ENCODE results near the gene DCDC2. TPM values are rescaled to one million over a fixed set of nuclear protein-coding genes. Genes with fewer than 3 reads are reported as not detected.

Gene DCDC2
- total and polyA plus RNA-seq, 4 donors, result 0.51 to 13.0 (median 2.0) TPM

- DNase-seq (ENCODE audit: low spot score), result no peak
- 88% methylated on average over 1 of the region's 1 CpG for WGBS
- peaks cover 0 to 4% (median 0%) of the 10 kb centered on the region in 4 donors for H3K9me3 ChIP-seq (ENCODE audit: control insufficient read depth in 4 of 4, low read length in 3 of 4)
- no peaks in the 10 kb centered on the region for H3K36me3 ChIP-seq (ENCODE audit: control insufficient read depth in 4 of 4, insufficient read depth in 3 of 4, low read depth in 1 of 4, low read length in 3 of 4)
- H3K27ac ChIP-seq (ENCODE audit: low read depth in 1 of 2, low read length in 2 of 2), result no peak overlapping the region
- H3K9ac ChIP-seq (ENCODE audit: low read depth in 1 of 2, low read length in 2 of 2), result no peak overlapping the region
- no peaks in the 10 kb centered on the region for H3K27me3 ChIP-seq (ENCODE audit: control insufficient read depth in 4 of 4, insufficient read depth in 4 of 4, low read length in 3 of 4)
- no peaks in the 10 kb centered on the region for H3K4me1 ChIP-seq (ENCODE audit: control insufficient read depth in 4 of 4, insufficient read depth in 4 of 4, low read length in 3 of 4)
- H3K4me3 ChIP-seq (ENCODE audit: low read depth in 1 of 3, low read length in 3 of 3), result no peak overlapping the region
- TF ChIP-seq NR2F2 (IDR thresholded peaks at IDR 0.05) (no peak), REST (IDR thresholded peaks at IDR 0.05) (no peak), ZBTB33 (IDR thresholded peaks at IDR 0.05) (no peak), GABPA (IDR thresholded peaks at IDR 0.05 in 1 of 2, conservative IDR thresholded peaks at IDR 0.05 in 1 of 2) (no peak), HNF4A (conservative IDR thresholded peaks at IDR 0.05) (no peak), RXRA (IDR thresholded peaks at IDR 0.05) (no peak), YY1 (IDR thresholded peaks at IDR 0.05) (no peak), RAD21 (IDR thresholded peaks at IDR 0.05) (no peak), JUND (IDR thresholded peaks at IDR 0.05) (no peak), TAF1 (conservative IDR thresholded peaks at IDR 0.05) (no peak), FOXA2 (IDR thresholded peaks at IDR 0.05) (no peak), FOXA1 (IDR thresholded peaks at IDR 0.05) (no peak), EGR1 (IDR thresholded peaks at IDR 0.05; ENCODE audit: low read depth in 2 of 2) (no peak), HNF4G (IDR thresholded peaks at IDR 0.05) (no peak), SP1 (IDR thresholded peaks at IDR 0.05) (no peak)
- TF ChIP-seq, protein P1, sequence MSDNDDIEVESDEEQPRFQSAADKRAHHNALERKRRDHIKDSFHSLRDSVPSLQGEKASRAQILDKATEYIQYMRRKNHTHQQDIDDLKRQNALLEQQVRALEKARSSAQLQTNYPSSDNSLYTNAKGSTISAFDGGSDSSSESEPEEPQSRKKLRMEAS (IDR thresholded peaks at IDR 0.05), result no peak
- TF ChIP-seq, protein P2, sequence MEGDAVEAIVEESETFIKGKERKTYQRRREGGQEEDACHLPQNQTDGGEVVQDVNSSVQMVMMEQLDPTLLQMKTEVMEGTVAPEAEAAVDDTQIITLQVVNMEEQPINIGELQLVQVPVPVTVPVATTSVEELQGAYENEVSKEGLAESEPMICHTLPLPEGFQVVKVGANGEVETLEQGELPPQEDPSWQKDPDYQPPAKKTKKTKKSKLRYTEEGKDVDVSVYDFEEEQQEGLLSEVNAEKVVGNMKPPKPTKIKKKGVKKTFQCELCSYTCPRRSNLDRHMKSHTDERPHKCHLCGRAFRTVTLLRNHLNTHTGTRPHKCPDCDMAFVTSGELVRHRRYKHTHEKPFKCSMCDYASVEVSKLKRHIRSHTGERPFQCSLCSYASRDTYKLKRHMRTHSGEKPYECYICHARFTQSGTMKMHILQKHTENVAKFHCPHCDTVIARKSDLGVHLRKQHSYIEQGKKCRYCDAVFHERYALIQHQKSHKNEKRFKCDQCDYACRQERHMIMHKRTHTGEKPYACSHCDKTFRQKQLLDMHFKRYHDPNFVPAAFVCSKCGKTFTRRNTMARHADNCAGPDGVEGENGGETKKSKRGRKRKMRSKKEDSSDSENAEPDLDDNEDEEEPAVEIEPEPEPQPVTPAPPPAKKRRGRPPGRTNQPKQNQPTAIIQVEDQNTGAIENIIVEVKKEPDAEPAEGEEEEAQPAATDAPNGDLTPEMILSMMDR (IDR thresholded peaks at IDR 0.05; ENCODE audit: low read depth, low read length, missing input control), result no peak
- TF ChIP-seq, protein P3, sequence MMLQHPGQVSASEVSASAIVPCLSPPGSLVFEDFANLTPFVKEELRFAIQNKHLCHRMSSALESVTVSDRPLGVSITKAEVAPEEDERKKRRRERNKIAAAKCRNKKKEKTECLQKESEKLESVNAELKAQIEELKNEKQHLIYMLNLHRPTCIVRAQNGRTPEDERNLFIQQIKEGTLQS (IDR thresholded peaks at IDR 0.05), result no peak
These were observed 105.6 kb downstream of the DCDC2 start for GRCh38 chr6:24252280-24252679.

All from liver (tissue), 9 donors.